ENCODE data around the gene ELFN2.

Gene ELFN2

DNA sequence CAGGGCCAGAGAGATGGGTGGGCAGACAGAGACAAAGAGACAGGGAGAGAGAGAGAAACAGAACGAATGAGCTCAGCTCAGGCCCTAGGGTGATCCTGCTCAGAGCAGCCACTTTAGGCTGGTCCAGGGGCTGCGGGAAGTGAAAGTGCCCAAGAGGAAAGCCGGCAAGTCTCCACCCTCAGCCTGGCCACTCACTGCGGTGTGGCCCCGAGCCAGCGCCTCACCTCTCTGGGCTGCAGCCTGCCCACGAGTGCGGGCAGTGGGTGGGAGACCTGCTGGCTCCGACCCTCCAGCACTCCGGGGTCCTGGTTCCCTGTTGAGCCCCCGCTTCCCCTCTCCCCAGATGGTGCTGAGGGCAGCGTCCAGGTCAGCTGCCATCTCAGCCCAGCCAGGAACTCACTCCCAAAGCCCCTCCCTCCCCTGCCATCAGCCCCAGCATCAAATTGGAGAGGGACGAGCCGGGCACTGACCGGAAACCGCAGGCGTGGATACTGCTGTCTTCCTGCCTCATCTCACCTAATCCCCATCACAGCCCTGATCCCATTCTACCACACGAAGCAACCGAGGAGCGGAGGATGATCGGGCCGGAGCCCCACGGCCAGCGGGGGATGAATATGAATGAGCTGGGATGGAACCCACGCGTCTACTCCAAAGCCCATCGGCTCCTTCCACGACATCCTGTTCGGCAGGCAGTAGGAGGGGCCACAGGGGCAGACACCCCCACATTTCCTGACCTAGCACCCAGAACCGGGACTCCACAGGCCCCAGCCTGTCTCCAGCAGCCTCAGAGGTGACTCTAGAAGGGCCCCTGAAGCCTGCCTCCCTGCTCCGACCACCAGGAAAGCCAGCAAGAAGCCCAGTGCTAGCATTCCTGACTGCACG is 16.9 kb downstream of the ELFN2 start:
- H3K4me3 ChIP-seq (ENCODE audit: low read depth, low read length), result no peak overlapping the region
- no peak for DNase-seq (ENCODE audit: low read depth)
- TF ChIP-seq, protein P1, sequence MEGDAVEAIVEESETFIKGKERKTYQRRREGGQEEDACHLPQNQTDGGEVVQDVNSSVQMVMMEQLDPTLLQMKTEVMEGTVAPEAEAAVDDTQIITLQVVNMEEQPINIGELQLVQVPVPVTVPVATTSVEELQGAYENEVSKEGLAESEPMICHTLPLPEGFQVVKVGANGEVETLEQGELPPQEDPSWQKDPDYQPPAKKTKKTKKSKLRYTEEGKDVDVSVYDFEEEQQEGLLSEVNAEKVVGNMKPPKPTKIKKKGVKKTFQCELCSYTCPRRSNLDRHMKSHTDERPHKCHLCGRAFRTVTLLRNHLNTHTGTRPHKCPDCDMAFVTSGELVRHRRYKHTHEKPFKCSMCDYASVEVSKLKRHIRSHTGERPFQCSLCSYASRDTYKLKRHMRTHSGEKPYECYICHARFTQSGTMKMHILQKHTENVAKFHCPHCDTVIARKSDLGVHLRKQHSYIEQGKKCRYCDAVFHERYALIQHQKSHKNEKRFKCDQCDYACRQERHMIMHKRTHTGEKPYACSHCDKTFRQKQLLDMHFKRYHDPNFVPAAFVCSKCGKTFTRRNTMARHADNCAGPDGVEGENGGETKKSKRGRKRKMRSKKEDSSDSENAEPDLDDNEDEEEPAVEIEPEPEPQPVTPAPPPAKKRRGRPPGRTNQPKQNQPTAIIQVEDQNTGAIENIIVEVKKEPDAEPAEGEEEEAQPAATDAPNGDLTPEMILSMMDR (conservative IDR thresholded peaks at IDR 0.05; ENCODE audit: low read depth, low read length), result no peak

DNA sequence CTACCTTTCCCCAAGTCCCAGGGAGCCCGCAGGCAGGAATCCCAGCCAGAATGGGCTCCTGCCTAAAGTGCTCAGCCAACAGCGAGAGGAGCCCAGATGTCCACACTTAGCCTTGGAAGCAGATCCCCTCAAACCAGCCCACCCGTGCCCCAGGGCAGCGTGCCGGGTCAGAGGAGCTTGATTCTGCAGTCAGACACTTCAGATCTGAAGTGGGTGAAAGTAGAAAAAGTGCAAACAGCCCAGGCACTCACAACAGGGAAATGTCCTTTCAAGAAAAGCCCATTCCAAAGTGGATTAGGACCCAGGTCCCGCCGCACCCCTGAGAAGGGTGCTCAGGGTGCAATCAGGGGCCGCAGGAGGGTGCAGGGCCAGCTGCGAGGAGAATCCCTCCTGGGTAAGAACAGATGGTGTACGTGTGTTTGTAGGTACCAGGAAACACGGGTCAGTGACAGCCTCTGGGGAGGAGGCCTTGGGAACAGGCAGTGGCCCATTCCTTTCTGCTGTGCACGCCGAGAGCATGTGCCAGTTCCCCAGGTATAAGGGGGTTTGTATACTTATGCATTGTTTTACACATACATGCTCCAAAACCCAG is 17.7 kb downstream of the ELFN2 start:
- H3K4me3 ChIP-seq (ENCODE audit: low read depth, low read length), result no peak overlapping the region
- TF ChIP-seq, protein P1 (conservative IDR thresholded peaks at IDR 0.05; ENCODE audit: low read depth, low read length), result no peak
- DNase-seq (ENCODE audit: low read depth), result no peak

GRCh38 chr22:37409031-37409430 is 18.2 kb downstream of the ELFN2 start:
- no peak overlapping the region for H3K4me3 ChIP-seq (ENCODE audit: low read depth, low read length)
- TF ChIP-seq, protein P1 (conservative IDR thresholded peaks at IDR 0.05; ENCODE audit: low read depth, low read length), result no peak
- no peak for DNase-seq (ENCODE audit: low read depth)

DNA sequence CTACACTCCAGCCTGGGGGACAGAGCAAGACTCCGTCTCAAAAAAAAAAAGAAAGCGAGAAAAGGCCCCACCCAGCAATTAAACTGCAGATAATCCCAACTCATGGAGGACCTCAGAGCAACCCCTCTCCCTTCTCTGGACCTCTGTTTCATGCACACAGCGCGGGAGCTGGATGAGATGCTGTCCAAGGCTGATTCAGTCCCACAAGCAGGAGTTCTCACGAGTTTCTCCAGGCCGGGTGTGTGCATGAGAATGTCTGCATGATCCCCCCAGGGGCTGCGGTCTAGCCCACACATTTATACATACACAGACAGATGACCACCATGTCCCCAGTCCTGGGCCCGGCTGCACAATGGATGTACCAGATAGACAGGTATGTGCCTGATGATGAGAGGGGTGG is 19.4 kb downstream of the ELFN2 start:
- no peak overlapping the region for H3K4me3 ChIP-seq (ENCODE audit: low read depth, low read length)
- TF ChIP-seq, protein P1 (conservative IDR thresholded peaks at IDR 0.05; ENCODE audit: low read depth, low read length), result no peak
- no peak for DNase-seq (ENCODE audit: low read depth)

- H3K4me3 ChIP-seq (ENCODE audit: low read depth, low read length), result no peak overlapping the region
- TF ChIP-seq, protein P1 (conservative IDR thresholded peaks at IDR 0.05; ENCODE audit: low read depth, low read length), result no peak
- DNase-seq (ENCODE audit: low read depth), result no peak
These were observed 20.6 kb downstream of the ELFN2 start for GRCh38 chr22:37406441-37407235.

DNA sequence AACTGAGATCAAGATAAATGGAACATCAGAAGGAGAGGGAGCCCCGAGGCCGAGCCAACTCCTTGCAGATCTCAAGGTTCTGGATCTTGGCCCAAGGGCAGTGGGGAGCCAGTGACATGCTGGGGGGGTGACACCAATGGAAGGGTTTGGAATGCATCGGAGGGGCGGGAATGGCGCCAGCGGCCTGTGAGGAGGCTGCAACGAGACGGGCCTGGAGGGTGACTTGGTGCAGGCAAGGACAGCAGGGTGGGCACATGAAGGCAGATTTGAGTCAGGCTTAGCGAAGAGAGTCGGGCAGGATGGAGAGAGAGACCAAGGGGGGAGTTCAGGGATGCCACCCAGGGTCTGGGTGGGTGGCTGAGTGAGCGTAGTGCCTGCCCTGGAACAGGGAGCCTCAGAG is 23.2 kb downstream of the ELFN2 start:
- DNase-seq (ENCODE audit: low read depth), result no peak
- H3K4me3 ChIP-seq (ENCODE audit: low read depth, low read length), result no peak overlapping the region
- TF ChIP-seq, protein P1 (conservative IDR thresholded peaks at IDR 0.05; ENCODE audit: low read depth, low read length), result no peak

Data from choroid plexus epithelial cell (primary cell).